ENCODE measurements around the gene UCKL1.

GRCh38 chr20:63944078-63944941, 11.9 kb downstream of the UCKL1 start:
- TF ChIP-seq, protein P1, sequence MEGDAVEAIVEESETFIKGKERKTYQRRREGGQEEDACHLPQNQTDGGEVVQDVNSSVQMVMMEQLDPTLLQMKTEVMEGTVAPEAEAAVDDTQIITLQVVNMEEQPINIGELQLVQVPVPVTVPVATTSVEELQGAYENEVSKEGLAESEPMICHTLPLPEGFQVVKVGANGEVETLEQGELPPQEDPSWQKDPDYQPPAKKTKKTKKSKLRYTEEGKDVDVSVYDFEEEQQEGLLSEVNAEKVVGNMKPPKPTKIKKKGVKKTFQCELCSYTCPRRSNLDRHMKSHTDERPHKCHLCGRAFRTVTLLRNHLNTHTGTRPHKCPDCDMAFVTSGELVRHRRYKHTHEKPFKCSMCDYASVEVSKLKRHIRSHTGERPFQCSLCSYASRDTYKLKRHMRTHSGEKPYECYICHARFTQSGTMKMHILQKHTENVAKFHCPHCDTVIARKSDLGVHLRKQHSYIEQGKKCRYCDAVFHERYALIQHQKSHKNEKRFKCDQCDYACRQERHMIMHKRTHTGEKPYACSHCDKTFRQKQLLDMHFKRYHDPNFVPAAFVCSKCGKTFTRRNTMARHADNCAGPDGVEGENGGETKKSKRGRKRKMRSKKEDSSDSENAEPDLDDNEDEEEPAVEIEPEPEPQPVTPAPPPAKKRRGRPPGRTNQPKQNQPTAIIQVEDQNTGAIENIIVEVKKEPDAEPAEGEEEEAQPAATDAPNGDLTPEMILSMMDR (conservative IDR thresholded peaks at IDR 0.05), result no peak
- TF ChIP-seq EZH2 (IDR thresholded peaks at IDR 0.05; ENCODE audit: low read depth), result no peak

All from PC-9 (cell line).